ENCODE data around the gene BMPR1A. TPM values are rescaled to one million over a fixed set of nuclear protein-coding genes. Genes with fewer than 3 reads are reported as not detected.

Gene BMPR1A
- total and polyA plus RNA-seq, 2 of the 13 experiments (the other 11 are each of a cell fraction or from before 2014, with no cell fraction given), result 17.8 to 44.2 TPM

DNA sequence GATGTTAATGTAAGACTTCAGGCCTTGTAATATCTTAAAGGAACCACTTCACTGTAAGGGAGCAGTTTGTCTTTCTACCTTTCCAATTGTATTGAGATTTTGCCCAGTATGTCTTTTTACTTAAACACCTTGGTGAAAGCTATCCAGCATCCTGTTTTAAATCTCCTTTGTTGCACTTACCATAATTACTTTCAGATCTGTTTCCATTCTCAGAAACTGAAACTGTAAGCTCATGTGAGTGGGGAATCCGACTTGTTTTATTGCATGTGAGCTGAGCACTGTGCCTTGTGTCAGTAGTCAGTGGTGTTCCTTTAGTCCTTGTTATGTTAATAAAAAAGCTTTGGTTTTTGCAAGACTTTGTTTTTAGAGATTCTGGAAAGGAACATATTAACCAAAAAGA, 42.2 kb downstream of the BMPR1A start:
- Histone ChIP-seq H3K9ac (ENCODE audit: insufficient read depth, low read depth, low read length) (no peak overlapping the region), H4K20me1 (ENCODE audit: insufficient read depth, low read length) (0 out of 2 replicates have a peak, but pooled peaks cover 1% of the 10 kb centered on the region), H3K4me2 (ENCODE audit: low read depth, low read length) (no peak overlapping the region), H3K27ac (ENCODE audit: extremely low read length, insufficient read depth, low read length) (no peak overlapping the region), H3K4me3 (replicated peaks in 1 of 3; ENCODE audit: insufficient read depth in 1 of 3, low read depth in 2 of 3, low read length in 3 of 3) (no peak overlapping the region), H3K27me3 (ENCODE audit: control insufficient read depth in 1 of 2, insufficient read depth in 2 of 2, low read length in 2 of 2) (no peaks in the 10 kb centered on the region), H2AFZ (ENCODE audit: low read length) (no peak overlapping the region), H3K9me3 (ENCODE audit: low read length) (no peaks in the 10 kb centered on the region), H3K36me3 (replicated peaks in 1 of 2; ENCODE audit: control insufficient read depth in 1 of 2, insufficient read depth in 2 of 2, low read length in 2 of 2) (0 out of 5 replicates have a peak, but pooled peaks cover 0 to 4% of the 10 kb centered on the region in 2 experiments), H3K4me1 (ENCODE audit: insufficient read depth, low read length) (peaks cover 7% of the 10 kb centered on the region; the same call in 1 of the 2 replicates), H3K79me2 (ENCODE audit: insufficient read depth, low read length) (peaks cover 34% of the 10 kb centered on the region)
- DNase-seq (ENCODE audit: low spot score) (no peak), ATAC-seq (no peak), FAIRE-seq (no peak)
- BruUV-seq (replicated peaks), result no TSS peak
- ChIA-PET CTCF (ENCODE audit: low intra/inter-chr PET ratio, low total read pairs) (no interaction called here), POLR2A (no interaction called here)
- 100% methylated on average over 1 of the region's 1 CpG for WGBS (ENCODE audit: low lambda C conversion rate)
- intact Hi-C loops (cut with micrococcal nuclease; ENCODE audit: unreplicated experiment), result no loop called here
- in situ Hi-C loops (cut with HindIII; ENCODE audit: extremely low pct_ligation_motif_present, low pct_unique_long_range_greater_than_20kb), result no loop called here
- TF ChIP-seq PRDM15 (CRISPR knock-in tag; IDR thresholded peaks at IDR 0.05) (no peak), MLXIP (CRISPR knock-in tag; IDR thresholded peaks at IDR 0.05; ENCODE audit: borderline replicate concordance) (no peak), CCAR2 (optimal IDR thresholded peaks at IDR 0.05; ENCODE audit: low read depth, low read length) (no peak), EED (CRISPR knock-in tag; IDR thresholded peaks at IDR 0.05) (no peak), ZKSCAN5 (CRISPR knock-in tag; IDR thresholded peaks at IDR 0.05) (no peak), CCDC6 (CRISPR knock-in tag; IDR thresholded peaks at IDR 0.05) (no peak), MXI1 (IDR thresholded peaks at IDR 0.05; ENCODE audit: borderline replicate concordance, low read depth, low read length) (no peak), ZNF503 (CRISPR knock-in tag; IDR thresholded peaks at IDR 0.05) (no peak), ZGPAT (CRISPR knock-in tag; IDR thresholded peaks at IDR 0.05) (no peak), ZNF616 (CRISPR knock-in tag; IDR thresholded peaks at IDR 0.05; ENCODE audit: low read depth) (no peak), FOXC1 (CRISPR knock-in tag; IDR thresholded peaks at IDR 0.05; ENCODE audit: borderline replicate concordance) (no peak), GATAD1 (CRISPR knock-in tag; IDR thresholded peaks at IDR 0.05) (no peak), ZNF782 (CRISPR knock-in tag; IDR thresholded peaks at IDR 0.05; ENCODE audit: borderline replicate concordance) (no peak)
- TF ChIP-seq, protein P1, sequence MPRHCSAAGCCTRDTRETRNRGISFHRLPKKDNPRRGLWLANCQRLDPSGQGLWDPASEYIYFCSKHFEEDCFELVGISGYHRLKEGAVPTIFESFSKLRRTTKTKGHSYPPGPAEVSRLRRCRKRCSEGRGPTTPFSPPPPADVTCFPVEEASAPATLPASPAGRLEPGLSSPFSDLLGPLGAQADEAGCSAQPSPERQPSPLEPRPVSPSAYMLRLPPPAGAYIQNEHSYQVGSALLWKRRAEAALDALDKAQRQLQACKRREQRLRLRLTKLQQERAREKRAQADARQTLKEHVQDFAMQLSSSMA (CRISPR knock-in tag; IDR thresholded peaks at IDR 0.05), result no peak

Measured in HepG2 (cell line).